ENCODE results near the gene CD79B. TPM values are rescaled to one million over a fixed set of nuclear protein-coding genes. Genes with fewer than 3 reads are reported as not detected.

CD79B gene
- total and polyA plus RNA-seq, 2 of the 13 experiments (the other 11 are each of a cell fraction or from before 2014, with no cell fraction given), result not detected

- Histone ChIP-seq H3K9me3 (ENCODE audit: low read length) (no peaks in the 10 kb centered on the region), H3K27ac (ENCODE audit: extremely low read length, insufficient read depth, low read length) (no peak overlapping the region), H3K9ac (ENCODE audit: insufficient read depth, low read depth, low read length) (no peak overlapping the region), H3K27me3 (ENCODE audit: control insufficient read depth in 1 of 2, insufficient read depth in 2 of 2, low read length in 2 of 2) (peaks cover 27 to 59% of the 10 kb centered on the region in 2 experiments; a peak in 4 of 5 replicates), H4K20me1 (ENCODE audit: insufficient read depth, low read length) (no peaks in the 10 kb centered on the region), H3K36me3 (replicated peaks in 1 of 2; ENCODE audit: control insufficient read depth in 1 of 2, insufficient read depth in 2 of 2, low read length in 2 of 2) (no peaks in the 10 kb centered on the region), H3K79me2 (ENCODE audit: insufficient read depth, low read length) (no peaks in the 10 kb centered on the region), H3K4me1 (ENCODE audit: insufficient read depth, low read length) (peaks cover 18% of the 10 kb centered on the region), H2AFZ (ENCODE audit: low read length) (no peak overlapping the region), H3K4me3 (replicated peaks in 1 of 3; ENCODE audit: insufficient read depth in 1 of 3, low read depth in 2 of 3, low read length in 3 of 3) (no peak overlapping the region), H3K4me2 (ENCODE audit: low read depth, low read length) (no peak overlapping the region)
- DNase-seq (ENCODE audit: low spot score) (peak; percentile 62), FAIRE-seq (peak; percentile 93), ATAC-seq (peak; percentile 67)
- no TSS peak for BruUV-seq (replicated peaks)
- ChIA-PET CTCF (ENCODE audit: low intra/inter-chr PET ratio, low total read pairs) (interaction anchor here (1.4 to 2.2 kb wide), 2 partner anchors 32 to 40 kb away, joined by 6 to 16 read pairs; partner anchors contain the start of genes CSHL1 and GH1), POLR2A (interaction anchor here (1.0 kb wide), 2 partner anchors 10 to 194 kb away, joined by 3 read pairs; no protein-coding TSS in a partner anchor)
- in situ Hi-C loops (cut with HindIII; ENCODE audit: extremely low pct_ligation_motif_present, low pct_unique_long_range_greater_than_20kb), result no loop called here
- intact Hi-C loops (cut with micrococcal nuclease; ENCODE audit: unreplicated experiment), result loop anchor here (1.0 to 2.0 kb wide), 2 partner anchors 32 to 39 kb away; partner anchors contain the start of gene GH1
- WGBS (ENCODE audit: low lambda C conversion rate), result 18% methylated on average over 12 of the region's 29 CpGs
- TF ChIP-seq, protein P1, sequence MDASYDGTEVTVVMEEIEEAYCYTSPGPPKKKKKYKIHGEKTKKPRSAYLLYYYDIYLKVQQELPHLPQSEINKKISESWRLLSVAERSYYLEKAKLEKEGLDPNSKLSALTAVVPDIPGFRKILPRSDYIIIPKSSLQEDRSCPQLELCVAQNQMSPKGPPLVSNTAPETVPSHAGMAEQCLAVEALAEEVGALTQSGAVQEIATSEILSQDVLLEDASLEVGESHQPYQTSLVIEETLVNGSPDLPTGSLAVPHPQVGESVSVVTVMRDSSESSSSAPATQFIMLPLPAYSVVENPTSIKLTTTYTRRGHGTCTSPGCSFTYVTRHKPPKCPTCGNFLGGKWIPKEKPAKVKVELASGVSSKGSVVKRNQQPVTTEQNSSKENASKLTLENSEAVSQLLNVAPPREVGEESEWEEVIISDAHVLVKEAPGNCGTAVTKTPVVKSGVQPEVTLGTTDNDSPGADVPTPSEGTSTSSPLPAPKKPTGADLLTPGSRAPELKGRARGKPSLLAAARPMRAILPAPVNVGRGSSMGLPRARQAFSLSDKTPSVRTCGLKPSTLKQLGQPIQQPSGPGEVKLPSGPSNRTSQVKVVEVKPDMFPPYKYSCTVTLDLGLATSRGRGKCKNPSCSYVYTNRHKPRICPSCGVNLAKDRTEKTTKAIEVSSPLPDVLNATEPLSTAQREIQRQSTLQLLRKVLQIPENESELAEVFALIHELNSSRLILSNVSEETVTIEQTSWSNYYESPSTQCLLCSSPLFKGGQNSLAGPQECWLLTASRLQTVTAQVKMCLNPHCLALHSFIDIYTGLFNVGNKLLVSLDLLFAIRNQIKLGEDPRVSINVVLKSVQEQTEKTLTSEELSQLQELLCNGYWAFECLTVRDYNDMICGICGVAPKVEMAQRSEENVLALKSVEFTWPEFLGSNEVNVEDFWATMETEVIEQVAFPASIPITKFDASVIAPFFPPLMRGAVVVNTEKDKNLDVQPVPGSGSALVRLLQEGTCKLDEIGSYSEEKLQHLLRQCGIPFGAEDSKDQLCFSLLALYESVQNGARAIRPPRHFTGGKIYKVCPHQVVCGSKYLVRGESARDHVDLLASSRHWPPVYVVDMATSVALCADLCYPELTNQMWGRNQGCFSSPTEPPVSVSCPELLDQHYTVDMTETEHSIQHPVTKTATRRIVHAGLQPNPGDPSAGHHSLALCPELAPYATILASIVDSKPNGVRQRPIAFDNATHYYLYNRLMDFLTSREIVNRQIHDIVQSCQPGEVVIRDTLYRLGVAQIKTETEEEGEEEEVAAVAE (CRISPR knock-in tag; IDR thresholded peaks at IDR 0.05; ENCODE audit: borderline replicate concordance), result 0 out of 2 replicates have a peak, but pooled peaks have one; percentile 29
- TF ChIP-seq ARID4A (CRISPR knock-in tag; IDR thresholded peaks at IDR 0.05; ENCODE audit: borderline replicate concordance) (0 out of 2 replicates have a peak, but pooled peaks have one; percentile 16), E2F1 (CRISPR knock-in tag; IDR thresholded peaks at IDR 0.05) (no peak), DNMT1 (CRISPR knock-in tag; IDR thresholded peaks at IDR 0.05) (no peak), TGIF2 (CRISPR knock-in tag; IDR thresholded peaks at IDR 0.05) (no peak)
- TF ChIP-seq, protein P2, sequence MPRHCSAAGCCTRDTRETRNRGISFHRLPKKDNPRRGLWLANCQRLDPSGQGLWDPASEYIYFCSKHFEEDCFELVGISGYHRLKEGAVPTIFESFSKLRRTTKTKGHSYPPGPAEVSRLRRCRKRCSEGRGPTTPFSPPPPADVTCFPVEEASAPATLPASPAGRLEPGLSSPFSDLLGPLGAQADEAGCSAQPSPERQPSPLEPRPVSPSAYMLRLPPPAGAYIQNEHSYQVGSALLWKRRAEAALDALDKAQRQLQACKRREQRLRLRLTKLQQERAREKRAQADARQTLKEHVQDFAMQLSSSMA (CRISPR knock-in tag; IDR thresholded peaks at IDR 0.05), result peak; percentile 46; the same call in 1 of the 2 replicates
Measured at GRCh38 chr17:63950940-63951907, 19.1 kb upstream of the CD79B start.
